H1 (cell line): ENCODE results near the gene P3H2. TPM values are rescaled to one million over a fixed set of nuclear protein-coding genes. Genes with fewer than 3 reads are reported as not detected.

Experiments
- BCL11A ChIP-seq, 2 experiments: IDR thresholded peaks; one replicate each; pipeline ENCODE4 v1.6.1; 2011; ENCODE audit warnings: low read depth in 2 of 2, low read length in 2 of 2, mild to moderate bottlenecking in 2 of 2
- BRCA1 ChIP-seq: IDR thresholded peaks from 2 replicates; pipeline ENCODE4 v1.6.1; 2012; ENCODE audit warnings: low read depth, low read length, improper control_type of control experiment
- CEBPB ChIP-seq: IDR thresholded peaks from 2 replicates; pipeline ENCODE4 v1.6.1; 2012; ENCODE audit warnings: low read depth, low read length
- CHD1 ChIP-seq: IDR thresholded peaks from 2 replicates; pipeline ENCODE4 v1.6.1; 2012; ENCODE audit warnings: low read depth, low read length, improper control_type of control experiment
- CREB1 ChIP-seq: IDR thresholded peaks from 2 replicates; pipeline ENCODE4 v1.6.1; 2012; ENCODE audit warnings: inconsistent platforms
- EP300 ChIP-seq, 2 experiments: IDR thresholded peaks; 1 replicate in 1 of 2; 2 replicates in 1 of 2; pipeline ENCODE4 v1.6.1; 2011 to 2012; ENCODE audit warnings: low read depth in 2 of 2, low read length in 2 of 2, mild to moderate bottlenecking in 2 of 2, borderline replicate concordance in 1 of 2, inconsistent platforms in 1 of 2, moderate library complexity in 1 of 2
- EZH2 ChIP-seq: fragments of 200-600 bp; sonication (generic); IDR thresholded peaks from 2 replicates; pipeline ENCODE4 v1.7.1; 2012; ENCODE audit warnings: low read depth, mild to moderate bottlenecking, moderate library complexity, low read length, inconsistent platforms; ENCODE audit not compliant: severe bottlenecking
- GTF2F1 ChIP-seq: IDR thresholded peaks from 2 replicates; pipeline ENCODE4 v1.6.1; 2012; ENCODE audit warnings: low read depth, low read length, improper control_type of control experiment, borderline replicate concordance
- HDAC6 ChIP-seq: IDR thresholded peaks from one replicate; pipeline ENCODE4 v1.7.1; 2012; ENCODE audit warnings: low read depth, mild to moderate bottlenecking, inconsistent platforms, low read length, moderate library complexity
- JUN ChIP-seq: IDR thresholded peaks from 2 replicates; pipeline ENCODE4 v1.6.1; 2011; ENCODE audit warnings: low read depth, mild to moderate bottlenecking, improper control_type of control experiment, low read length
- KDM5A ChIP-seq: fragments of 200-600 bp; IDR thresholded peaks from 2 replicates; pipeline ENCODE4 v1.7.1; 2012; ENCODE audit warnings: mild to moderate bottlenecking, low read length, inconsistent platforms, mixed read lengths
- NANOG ChIP-seq: IDR thresholded peaks from 2 replicates; pipeline ENCODE4 v1.6.1; 2011; ENCODE audit warnings: low read length, low read depth, mild to moderate bottlenecking, inconsistent platforms; ENCODE audit not compliant: insufficient read depth, poor library complexity, severe bottlenecking
- POU5F1 ChIP-seq: IDR thresholded peaks from 2 replicates; pipeline ENCODE4 v1.6.1; 2011; ENCODE audit warnings: low read depth, mild to moderate bottlenecking, low read length, moderate library complexity
- RFX5 ChIP-seq: IDR thresholded peaks from 2 replicates; pipeline ENCODE4 v1.6.1; 2011; ENCODE audit warnings: low read depth, low read length, improper control_type of control experiment, borderline replicate concordance
- RNF2 ChIP-seq: fragments of 200-900, 300-1000 bp; sonication (generic); IDR thresholded peaks from 2 replicates; pipeline ENCODE4 v1.7.1; 2016; ENCODE audit warnings: borderline replicate concordance, low read depth, mild to moderate bottlenecking, antibody characterized with exemption, low read length; ENCODE audit not compliant: poor library complexity, severe bottlenecking; ENCODE audit errors: missing control alignments
- SIN3A ChIP-seq, 2 experiments: IDR thresholded peaks in 1 of 2; conservative IDR thresholded peaks in 1 of 2; 2 replicates each; pipeline ENCODE4 v1.6.1; 2011 to 2012; ENCODE audit warnings: low read length in 2 of 2, improper control_type of control experiment in 1 of 2, low read depth in 1 of 2, mild to moderate bottlenecking in 1 of 2
- SIRT6 ChIP-seq: IDR thresholded peaks from one replicate; pipeline ENCODE4 v1.7.1; 2012; ENCODE audit warnings: low read length, inconsistent platforms
- SP2 ChIP-seq: IDR thresholded peaks from 2 replicates; pipeline ENCODE4 v1.6.1; 2012; ENCODE audit warnings: mild to moderate bottlenecking, low read length, inconsistent platforms
- SRF ChIP-seq: IDR thresholded peaks from 2 replicates; pipeline ENCODE4 v1.6.1; 2011; ENCODE audit warnings: mild to moderate bottlenecking, low read depth, low read length, moderate library complexity
- SUZ12 ChIP-seq: fragments of 200-600 bp; sonication (generic); IDR thresholded peaks from 2 replicates; pipeline ENCODE4 v1.6.1; 2012; ENCODE audit warnings: mild to moderate bottlenecking, inconsistent platforms, low read length, moderate library complexity, mixed read lengths
- TBP ChIP-seq: IDR thresholded peaks from 2 replicates; pipeline ENCODE4 v1.6.1; 2011; ENCODE audit warnings: low read depth, low read length, improper control_type of control experiment
- polyA plus RNA-seq, 7 experiments: library from polyadenylated mRNA; depleted of rRNA in 3 of 7; stranded (reverse) in 5 of 7; unstranded in 2 of 7; fragments of >200 nt in 5 of 7; fragments of 200-250 nt in 2 of 7; gene quantifications; 1 replicate in 5 of 7; 2 replicates in 1 of 7; 4 replicates in 1 of 7; pipeline versions ENCODE4 v1.2.1 to v1.2.3, GENCODE V29; 2011 to 2013; ENCODE audit warnings: missing spikeins in 2 of 7, mixed read lengths in 2 of 7
- total RNA-seq: library from RNA; stranded (reverse); fragmentation: NEBNext Ultra II Directional; extraction: Animal tissue kit (Norgen Biotek cat#: 25700); gene quantifications from 2 replicates; pipeline ENCODE4 v1.2.1, GENCODE V29; 2021
- TF ChIP-seq, protein P1 (sequence below): IDR thresholded peaks from 2 replicates; pipeline ENCODE4 v1.6.1; 2012; ENCODE audit warnings: inconsistent platforms
- TF ChIP-seq, protein P2 (sequence below), 3 experiments: IDR thresholded peaks; 1 replicate in 2 of 3; 2 replicates in 1 of 3; pipeline versions ENCODE4 v1.5.1 to v1.6.1; 2011; ENCODE audit warnings: low read length in 3 of 3, mild to moderate bottlenecking in 3 of 3, inconsistent platforms in 2 of 3, low read depth in 1 of 3, moderate library complexity in 1 of 3; ENCODE audit not compliant: insufficient read depth in 1 of 3; ENCODE audit errors: control extremely low read depth in 1 of 3

Gene P3H2
- total and polyA plus RNA-seq, 2 of the 8 experiments (the other 6 are each of a cell fraction or from before 2014, with no cell fraction given), result 40.5 to 60.4 TPM

DNA sequence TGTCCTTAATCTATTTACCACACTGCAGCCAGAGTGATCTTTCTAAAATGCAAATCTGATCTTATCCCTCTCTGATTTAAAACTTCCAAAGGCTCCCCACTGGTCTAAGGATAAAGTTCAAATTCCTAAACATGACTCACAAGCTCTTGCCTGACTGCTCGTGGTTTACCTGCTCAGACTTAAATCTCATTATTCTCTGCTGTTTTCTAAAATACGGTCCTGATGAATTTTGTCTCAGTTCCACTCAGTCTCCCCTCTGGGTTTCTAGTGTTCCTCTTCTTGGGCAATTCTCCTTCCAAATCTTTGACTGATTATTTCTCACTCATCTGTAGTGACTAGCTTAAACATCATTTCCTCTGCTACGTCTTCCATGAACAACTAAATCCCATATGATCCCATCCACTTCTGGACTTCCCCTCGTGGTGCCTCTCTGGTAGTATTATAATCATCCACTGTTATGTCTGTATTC is 108.3 kb downstream of the P3H2 start (continued):
- TF ChIP-seq EP300 (IDR thresholded peaks at IDR 0.05; ENCODE audit: borderline replicate concordance in 1 of 2, low read depth in 2 of 2, low read length in 2 of 2), result no peak
- TF ChIP-seq, protein P1, sequence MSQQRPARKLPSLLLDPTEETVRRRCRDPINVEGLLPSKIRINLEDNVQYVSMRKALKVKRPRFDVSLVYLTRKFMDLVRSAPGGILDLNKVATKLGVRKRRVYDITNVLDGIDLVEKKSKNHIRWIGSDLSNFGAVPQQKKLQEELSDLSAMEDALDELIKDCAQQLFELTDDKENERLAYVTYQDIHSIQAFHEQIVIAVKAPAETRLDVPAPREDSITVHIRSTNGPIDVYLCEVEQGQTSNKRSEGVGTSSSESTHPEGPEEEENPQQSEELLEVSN, result no peak
- TF ChIP-seq RFX5, result no peak
- TF ChIP-seq, protein P2, sequence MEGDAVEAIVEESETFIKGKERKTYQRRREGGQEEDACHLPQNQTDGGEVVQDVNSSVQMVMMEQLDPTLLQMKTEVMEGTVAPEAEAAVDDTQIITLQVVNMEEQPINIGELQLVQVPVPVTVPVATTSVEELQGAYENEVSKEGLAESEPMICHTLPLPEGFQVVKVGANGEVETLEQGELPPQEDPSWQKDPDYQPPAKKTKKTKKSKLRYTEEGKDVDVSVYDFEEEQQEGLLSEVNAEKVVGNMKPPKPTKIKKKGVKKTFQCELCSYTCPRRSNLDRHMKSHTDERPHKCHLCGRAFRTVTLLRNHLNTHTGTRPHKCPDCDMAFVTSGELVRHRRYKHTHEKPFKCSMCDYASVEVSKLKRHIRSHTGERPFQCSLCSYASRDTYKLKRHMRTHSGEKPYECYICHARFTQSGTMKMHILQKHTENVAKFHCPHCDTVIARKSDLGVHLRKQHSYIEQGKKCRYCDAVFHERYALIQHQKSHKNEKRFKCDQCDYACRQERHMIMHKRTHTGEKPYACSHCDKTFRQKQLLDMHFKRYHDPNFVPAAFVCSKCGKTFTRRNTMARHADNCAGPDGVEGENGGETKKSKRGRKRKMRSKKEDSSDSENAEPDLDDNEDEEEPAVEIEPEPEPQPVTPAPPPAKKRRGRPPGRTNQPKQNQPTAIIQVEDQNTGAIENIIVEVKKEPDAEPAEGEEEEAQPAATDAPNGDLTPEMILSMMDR (IDR thresholded peaks at IDR 0.05; ENCODE audit: control extremely low read depth in 1 of 3, insufficient read depth in 1 of 3, low read depth in 1 of 3, low read length in 3 of 3), result no peak
- TF ChIP-seq SRF, result no peak
- no peak for TF ChIP-seq RNF2
- no peak for TF ChIP-seq SUZ12
- TF ChIP-seq GTF2F1, result no peak
- no peak for TF ChIP-seq CHD1
- TF ChIP-seq CREB1, result no peak
- TF ChIP-seq SIRT6, result no peak
- no peak for TF ChIP-seq NANOG
- no peak for TF ChIP-seq EZH2
- no peak for TF ChIP-seq BCL11A (IDR thresholded peaks at IDR 0.05; ENCODE audit: low read depth in 2 of 2, low read length in 2 of 2)
- no peak for TF ChIP-seq TBP
- no peak for TF ChIP-seq CEBPB
- no peak for TF ChIP-seq BRCA1
- TF ChIP-seq SIN3A (conservative IDR thresholded peaks at IDR 0.05 in 1 of 2, IDR thresholded peaks at IDR 0.05 in 1 of 2; ENCODE audit: low read depth in 1 of 2, low read length in 2 of 2), result no peak
- TF ChIP-seq SP2, result no peak
- peak; percentile 17; the same call in 1 of the 2 replicates for TF ChIP-seq JUN
- TF ChIP-seq HDAC6, result no peak
- TF ChIP-seq POU5F1, result no peak
- no peak for TF ChIP-seq KDM5A
